ENCODE data around the gene DYNLRB2. TPM values are rescaled to one million over a fixed set of nuclear protein-coding genes. Genes with fewer than 3 reads are reported as not detected.

DYNLRB2 gene
- total RNA-seq, 2 experiments from 2014 or later: not detected

- peaks cover 13% of the 10 kb centered on the region for H3K4me1 Mint-ChIP-seq (ENCODE audit: low read depth)
- no peaks in the 10 kb centered on the region for H3K9me3 Mint-ChIP-seq
- no peak for TF ChIP-seq CTCF (IDR thresholded peaks at IDR 0.05)
- CTCF ChIA-PET: interaction anchor here (3.9 kb wide), 1 partner anchor 17 kb away, joined by 16 read pairs; no protein-coding TSS in a partner anchor
- H3K36me3 Mint-ChIP-seq (ENCODE audit: low read depth): peaks cover 8% of the 10 kb centered on the region
- H3K27me3 Mint-ChIP-seq: no peaks in the 10 kb centered on the region
- no peak for DNase-seq
- intact Hi-C loops (cut with micrococcal nuclease): loop anchor here (5.0 kb wide), 1 partner anchor 38 kb away; no protein-coding TSS in a partner anchor
- POLR2A ChIA-PET: no interaction called here
- H3K27ac Mint-ChIP-seq: no peak overlapping the region
- no peak overlapping the region for H3K4me3 Mint-ChIP-seq
- no peak for ATAC-seq
Observed at GRCh38 chr16:80544326-80544725, 3.5 kb downstream of the DYNLRB2 start.

GRCh38 chr16:80546249-80546648, 5.5 kb downstream of the DYNLRB2 start:
- no peak overlapping the region for H3K4me3 Mint-ChIP-seq
- CTCF ChIA-PET: interaction anchor here (0.8 kb wide), 1 partner anchor 19 kb away, joined by 3 read pairs; no protein-coding TSS in a partner anchor
- H3K27me3 Mint-ChIP-seq: no peaks in the 10 kb centered on the region
- POLR2A ChIA-PET: no interaction called here
- intact Hi-C loops (cut with micrococcal nuclease): no loop called here
- no peak overlapping the region for H3K27ac Mint-ChIP-seq
- DNase-seq (no peak), ATAC-seq (no peak)
- TF ChIP-seq CTCF (IDR thresholded peaks at IDR 0.05): no peak
- H3K9me3 Mint-ChIP-seq: no peaks in the 10 kb centered on the region
- H3K36me3 Mint-ChIP-seq (ENCODE audit: low read depth): no peaks in the 10 kb centered on the region
- H3K4me1 Mint-ChIP-seq (ENCODE audit: low read depth): peaks cover 4% of the 10 kb centered on the region

GRCh38 chr16:80547145-80547544, 6.4 kb downstream of the DYNLRB2 start:
- Mint-ChIP-seq H3K4me3 (no peak overlapping the region), H3K27ac (no peak overlapping the region), H3K36me3 (ENCODE audit: low read depth) (no peaks in the 10 kb centered on the region), H3K9me3 (no peaks in the 10 kb centered on the region), H3K4me1 (ENCODE audit: low read depth) (no peaks in the 10 kb centered on the region), H3K27me3 (no peaks in the 10 kb centered on the region)
- TF ChIP-seq CTCF (IDR thresholded peaks at IDR 0.05): no peak
- POLR2A ChIA-PET: no interaction called here
- intact Hi-C loops (cut with micrococcal nuclease): no loop called here
- no peak for DNase-seq
- CTCF ChIA-PET: no interaction called here
- ATAC-seq: no peak

GRCh38 chr16:80552277-80552676, 11.5 kb downstream of the DYNLRB2 start:
- Mint-ChIP-seq H3K27ac (no peak overlapping the region), H3K4me3 (no peak overlapping the region), H3K9me3 (no peaks in the 10 kb centered on the region), H3K4me1 (ENCODE audit: low read depth) (peaks cover 12% of the 10 kb centered on the region), H3K36me3 (ENCODE audit: low read depth) (no peaks in the 10 kb centered on the region), H3K27me3 (no peaks in the 10 kb centered on the region)
- intact Hi-C loops (cut with micrococcal nuclease): no loop called here
- no peak for ATAC-seq
- POLR2A ChIA-PET: interaction anchor here (1.0 kb wide), 1 partner anchor 28 kb away, joined by 4 read pairs; no protein-coding TSS in a partner anchor
- no peak for DNase-seq
- TF ChIP-seq CTCF (IDR thresholded peaks at IDR 0.05): no peak
- CTCF ChIA-PET: no interaction called here

- no peaks in the 10 kb centered on the region for H3K27me3 Mint-ChIP-seq
- ChIA-PET POLR2A (no interaction called here), CTCF (no interaction called here)
- no peak for ATAC-seq
- intact Hi-C loops (cut with micrococcal nuclease): no loop called here
- no peaks in the 10 kb centered on the region for H3K36me3 Mint-ChIP-seq (ENCODE audit: low read depth)
- H3K4me3 Mint-ChIP-seq: no peak overlapping the region
- H3K27ac Mint-ChIP-seq: no peak overlapping the region
- no peak for DNase-seq
- TF ChIP-seq CTCF (IDR thresholded peaks at IDR 0.05): no peak
- H3K4me1 Mint-ChIP-seq (ENCODE audit: low read depth): peaks cover 12% of the 10 kb centered on the region
- H3K9me3 Mint-ChIP-seq: no peaks in the 10 kb centered on the region
Observed at GRCh38 chr16:80554033-80554432, 13.2 kb downstream of the DYNLRB2 start.

All from activated CD8-positive, alpha-beta T cell treated with anti-CD3 and anti-CD28 coated beads for 36 hours (primary cell).